Upper lobe of left lung (tissue), 4 donors: ENCODE data around the gene LGALS4.

Source experiments
- POLR2A ChIP-seq, 4 donors: fragments of 450-650 bp; IDR thresholded peaks; one replicate each; pipeline ENCODE4 v1.5.1; 2016 to 2017; ENCODE audit warnings: antibody characterized with exemption in 4 of 4, mild to moderate bottlenecking in 2 of 4
- POLR2AphosphoS5 ChIP-seq, 2 donors: sonication (generic); formaldehyde crosslinking; IDR thresholded peaks; one replicate each; pipeline ENCODE4 v1.5.1; 2017; ENCODE audit warnings: antibody characterized with exemption in 2 of 2
- TF ChIP-seq, protein P1 (sequence below), 6 experiments: fragments of 450-650 bp in 4 of 6; fragments of 200-600 bp in 2 of 6; sonication (generic) in 2 of 6; IDR thresholded peaks; one replicate each; pipeline ENCODE4 v1.5.1; 2016 to 2019; ENCODE audit warnings: antibody characterized with exemption in 6 of 6

DNA sequence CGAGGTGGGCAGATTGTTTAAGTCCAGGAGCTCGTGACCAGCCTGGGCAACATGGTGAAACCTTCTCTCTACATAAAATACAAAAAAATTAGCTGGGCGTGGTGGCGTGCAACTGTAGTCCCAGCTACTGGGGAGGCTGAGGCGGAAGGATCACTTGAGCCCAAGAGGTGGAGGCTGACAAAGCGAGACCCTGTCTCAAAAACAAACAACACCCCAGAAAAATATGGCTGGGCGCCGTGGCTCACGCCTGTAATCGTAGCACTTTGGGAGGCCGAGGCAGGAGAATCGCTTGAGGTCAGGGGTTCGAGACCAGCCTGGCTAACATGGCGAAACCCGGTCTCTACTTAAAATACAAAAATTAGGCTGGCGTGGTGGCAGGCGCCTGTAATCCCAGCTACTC lies 40.5 kb upstream of the LGALS4 start:
- TF ChIP-seq, protein P1, sequence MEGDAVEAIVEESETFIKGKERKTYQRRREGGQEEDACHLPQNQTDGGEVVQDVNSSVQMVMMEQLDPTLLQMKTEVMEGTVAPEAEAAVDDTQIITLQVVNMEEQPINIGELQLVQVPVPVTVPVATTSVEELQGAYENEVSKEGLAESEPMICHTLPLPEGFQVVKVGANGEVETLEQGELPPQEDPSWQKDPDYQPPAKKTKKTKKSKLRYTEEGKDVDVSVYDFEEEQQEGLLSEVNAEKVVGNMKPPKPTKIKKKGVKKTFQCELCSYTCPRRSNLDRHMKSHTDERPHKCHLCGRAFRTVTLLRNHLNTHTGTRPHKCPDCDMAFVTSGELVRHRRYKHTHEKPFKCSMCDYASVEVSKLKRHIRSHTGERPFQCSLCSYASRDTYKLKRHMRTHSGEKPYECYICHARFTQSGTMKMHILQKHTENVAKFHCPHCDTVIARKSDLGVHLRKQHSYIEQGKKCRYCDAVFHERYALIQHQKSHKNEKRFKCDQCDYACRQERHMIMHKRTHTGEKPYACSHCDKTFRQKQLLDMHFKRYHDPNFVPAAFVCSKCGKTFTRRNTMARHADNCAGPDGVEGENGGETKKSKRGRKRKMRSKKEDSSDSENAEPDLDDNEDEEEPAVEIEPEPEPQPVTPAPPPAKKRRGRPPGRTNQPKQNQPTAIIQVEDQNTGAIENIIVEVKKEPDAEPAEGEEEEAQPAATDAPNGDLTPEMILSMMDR (IDR thresholded peaks at IDR 0.05), result no peak
- TF ChIP-seq POLR2A (IDR thresholded peaks at IDR 0.05), result no peak
- no peak for TF ChIP-seq POLR2AphosphoS5 (IDR thresholded peaks at IDR 0.05)
